ENCODE data around the gene CPNE4.

Gene CPNE4

DNA sequence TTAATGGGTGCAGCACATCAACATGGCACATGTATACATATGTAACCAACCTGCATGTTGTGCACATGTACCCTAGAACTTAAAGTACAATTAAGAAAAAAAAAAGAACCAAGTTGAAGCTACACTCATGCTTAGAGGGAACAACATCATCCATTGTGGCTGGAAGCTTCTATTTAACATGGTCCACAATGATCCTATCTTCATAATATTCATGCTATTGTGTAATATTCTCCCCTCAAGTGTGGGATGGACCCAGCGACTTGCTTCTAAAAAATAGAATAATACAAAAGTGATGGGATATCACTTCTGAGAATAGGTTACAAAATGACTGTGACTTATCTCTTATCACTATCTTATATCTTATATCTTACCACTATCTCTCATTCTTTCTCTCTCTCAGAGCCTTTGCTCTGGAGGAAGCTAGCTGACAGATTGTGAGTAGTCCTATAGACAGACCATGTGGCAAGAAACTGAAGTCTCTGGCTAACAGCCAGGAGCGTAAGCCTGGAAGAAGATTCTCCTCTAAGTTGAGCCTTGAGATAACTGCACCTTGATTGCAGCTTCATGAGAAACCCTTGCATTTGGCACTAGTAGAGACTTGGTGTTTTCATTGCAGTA, 333.6 kb downstream of the CPNE4 start:
- DNase-seq (ENCODE audit: low read depth, low spot score): no peak

GRCh38 chr3:131699001-131699400, 335.8 kb downstream of the CPNE4 start:
- DNase-seq (ENCODE audit: low read depth, low spot score): no peak

GRCh38 chr3:131694376-131694775, 340.4 kb downstream of the CPNE4 start:
- DNase-seq (ENCODE audit: low read depth, low spot score): no peak

- DNase-seq (ENCODE audit: low read depth, low spot score): no peak
Observed at GRCh38 chr3:131692356-131692755, 342.5 kb downstream of the CPNE4 start.

DNA sequence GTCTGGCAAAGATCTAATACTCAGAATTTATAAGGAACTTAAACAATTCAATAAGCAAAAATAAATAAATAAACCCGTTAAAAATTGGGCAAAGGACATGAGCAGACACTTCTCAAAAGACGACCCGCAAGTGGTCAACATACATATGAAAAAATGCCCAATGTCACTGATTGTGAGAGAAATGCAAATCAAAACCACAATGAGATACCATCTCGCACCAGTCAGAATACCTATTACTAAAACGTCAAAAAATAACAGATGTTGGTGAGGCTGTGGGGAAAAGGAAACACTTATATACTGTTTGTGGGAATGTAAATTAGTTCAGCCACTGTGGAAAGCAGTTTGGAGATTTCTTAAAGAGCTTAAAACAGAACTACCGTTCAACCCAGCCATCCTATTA, 344.0 kb downstream of the CPNE4 start:
- no peak for DNase-seq (ENCODE audit: low read depth, low spot score)

GRCh38 chr3:131688370-131688769, 346.4 kb downstream of the CPNE4 start:
- no peak for DNase-seq (ENCODE audit: low read depth, low spot score)

DNA sequence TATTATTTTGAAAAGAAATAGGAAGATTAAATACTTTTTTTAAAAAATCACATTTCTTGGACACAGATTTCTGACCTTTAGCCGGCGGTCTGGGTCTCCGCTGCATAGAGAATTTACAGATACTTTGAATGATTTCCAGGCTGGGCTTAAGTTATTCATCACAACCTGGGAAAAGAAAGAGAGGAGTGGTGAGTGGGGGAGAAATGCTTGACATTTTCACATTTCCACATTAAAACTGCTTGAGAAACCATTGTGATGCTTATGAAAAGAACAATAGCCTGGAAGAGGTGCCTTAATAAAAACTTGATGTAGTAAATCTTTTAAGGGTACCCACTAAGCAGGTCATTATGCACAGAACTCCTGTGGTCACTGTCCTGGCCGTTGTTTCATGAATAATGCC, 365.2 kb downstream of the CPNE4 start:
- no peak for DNase-seq (ENCODE audit: low read depth, low spot score)

DNA sequence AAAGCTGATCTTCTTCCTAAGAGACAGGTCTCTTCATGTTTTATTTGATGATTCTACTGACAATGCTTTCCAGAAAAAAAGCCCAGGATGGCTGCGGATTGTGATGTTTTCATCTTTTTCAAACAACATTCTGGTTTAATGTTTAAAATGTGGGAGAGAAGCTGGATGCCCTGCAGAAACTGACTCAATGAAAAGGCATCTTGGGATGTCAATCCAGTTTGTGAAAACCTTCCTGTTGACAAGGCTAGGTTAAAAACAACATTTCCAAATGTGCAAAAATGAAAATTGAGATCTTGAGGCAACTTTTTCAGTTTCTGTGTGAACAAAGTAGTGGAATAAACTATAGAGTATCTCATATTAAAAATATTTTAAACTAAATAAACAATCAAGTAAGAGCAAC, 376.0 kb downstream of the CPNE4 start:
- DNase-seq (ENCODE audit: low read depth, low spot score): no peak

- no peak for DNase-seq (ENCODE audit: low read depth, low spot score)
Observed at GRCh38 chr3:131658115-131658514, 376.7 kb downstream of the CPNE4 start.

GRCh38 chr3:131655070-131655690, 379.6 kb downstream of the CPNE4 start:
- DNase-seq (ENCODE audit: low read depth, low spot score): no peak

DNA sequence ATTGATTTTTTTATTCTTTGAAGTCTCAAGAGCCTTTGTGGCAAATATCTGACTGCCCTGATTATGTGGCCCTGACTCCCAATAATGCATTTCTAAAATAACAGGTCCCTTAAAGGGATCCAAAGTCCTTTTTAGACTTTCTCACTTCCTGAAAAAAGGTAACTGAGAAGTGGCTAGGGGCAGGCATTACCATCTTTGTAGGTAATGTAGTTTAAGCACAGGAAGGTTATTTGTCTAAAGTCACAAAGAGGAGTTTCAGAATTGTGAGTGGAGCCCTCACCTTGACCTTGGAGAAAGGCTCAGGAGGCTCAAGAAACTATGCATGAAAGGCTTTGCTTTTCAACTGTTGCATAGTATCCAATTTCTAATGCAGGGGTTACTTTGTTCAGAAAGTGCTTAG, 389.2 kb downstream of the CPNE4 start:
- DNase-seq (ENCODE audit: low read depth, low spot score): no peak

GRCh38 chr3:131636266-131636775, 398.5 kb downstream of the CPNE4 start:
- DNase-seq (ENCODE audit: low read depth, low spot score): no peak

DNA sequence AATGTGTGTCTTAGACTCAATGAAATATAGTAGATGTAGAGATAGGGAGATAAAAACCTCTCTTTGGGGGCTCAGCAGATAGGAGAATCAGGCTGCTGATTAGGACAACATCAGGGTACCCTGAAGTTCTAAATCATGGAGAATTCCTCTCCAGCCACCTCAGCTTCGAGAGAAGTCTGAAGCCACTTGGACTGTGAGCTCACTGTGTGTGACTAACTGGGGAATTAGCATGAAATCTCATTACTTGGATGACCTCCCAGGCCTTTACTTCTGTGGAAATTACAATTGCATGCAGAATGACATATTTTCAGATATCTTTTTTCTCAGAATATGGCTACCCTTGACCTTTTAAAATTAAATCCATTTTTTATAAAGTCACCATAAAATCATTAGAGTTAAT, 404.0 kb downstream of the CPNE4 start:
- DNase-seq (ENCODE audit: low read depth, low spot score): no peak

DNA sequence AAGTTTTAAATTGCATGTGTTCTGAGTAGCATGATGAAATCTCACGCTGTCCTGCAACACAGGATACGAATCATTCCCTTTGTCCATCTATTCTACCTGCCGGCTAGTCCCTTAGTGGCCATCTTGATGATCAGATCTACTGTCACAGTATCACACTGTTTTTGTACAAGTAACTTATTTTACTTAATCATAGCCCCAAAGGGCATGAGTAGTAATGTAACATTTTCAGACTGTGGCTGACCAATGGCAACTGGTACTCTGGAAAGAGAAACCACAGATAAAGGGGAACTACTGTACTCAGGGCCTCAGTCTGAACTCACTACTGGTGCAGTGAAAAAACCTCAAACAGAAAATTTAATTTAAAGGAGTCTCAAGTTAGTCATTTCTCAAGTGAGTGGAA, 404.7 kb downstream of the CPNE4 start:
- no peak for DNase-seq (ENCODE audit: low read depth, low spot score)

GRCh38 chr3:131623431-131623830, 411.4 kb downstream of the CPNE4 start:
- no peak for DNase-seq (ENCODE audit: low read depth, low spot score)

GRCh38 chr3:131622726-131623125, 412.1 kb downstream of the CPNE4 start:
- DNase-seq (ENCODE audit: low read depth, low spot score): no peak

GRCh38 chr3:131620977-131621376, 413.8 kb downstream of the CPNE4 start:
- no peak for DNase-seq (ENCODE audit: low read depth, low spot score)

GRCh38 chr3:131619821-131620220, 415.0 kb downstream of the CPNE4 start:
- no peak for DNase-seq (ENCODE audit: low read depth, low spot score)

- DNase-seq (ENCODE audit: low read depth, low spot score): no peak
Observed at GRCh38 chr3:131616719-131617118, 418.1 kb downstream of the CPNE4 start.

DNA sequence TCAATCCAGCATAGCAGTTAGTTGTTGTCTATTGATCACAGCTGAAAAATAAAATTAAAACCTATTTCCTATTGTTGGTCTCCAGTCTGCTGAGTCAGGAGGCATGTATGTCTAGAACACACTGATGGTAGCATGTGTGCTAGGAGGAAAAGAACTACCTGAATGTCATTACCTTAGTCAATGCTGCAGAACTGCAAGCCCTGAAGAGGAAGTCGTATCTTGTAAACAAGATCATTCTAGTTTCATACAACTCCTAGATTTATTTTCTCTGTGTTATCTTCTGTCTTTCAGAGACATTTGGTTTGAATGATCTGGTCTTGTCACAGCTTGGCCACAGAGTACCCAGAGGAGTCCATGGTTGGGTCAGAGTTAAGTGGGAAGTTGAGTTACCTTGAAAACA, 422.1 kb downstream of the CPNE4 start:
- no peak for DNase-seq (ENCODE audit: low read depth, low spot score)

DNA sequence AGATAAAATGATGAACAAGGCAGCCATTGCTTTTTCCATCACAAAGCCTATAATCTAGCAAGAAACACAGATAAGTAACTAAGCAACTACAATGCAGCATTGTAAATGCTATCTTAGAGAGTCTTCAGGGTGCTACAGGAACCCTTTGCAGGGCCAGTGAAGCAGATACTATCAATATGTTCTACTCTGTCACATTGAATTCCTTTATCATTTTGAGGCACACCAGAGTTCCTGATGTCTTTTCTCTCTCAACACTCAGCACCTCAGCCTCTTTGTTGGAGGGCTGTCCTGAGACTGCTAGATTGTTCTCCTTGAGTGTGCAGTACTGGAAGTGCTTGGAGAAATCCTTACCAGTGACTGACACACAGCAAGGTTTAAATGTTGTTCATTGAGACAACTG, 424.6 kb downstream of the CPNE4 start:
- no peak for DNase-seq (ENCODE audit: low read depth, low spot score)

DNA sequence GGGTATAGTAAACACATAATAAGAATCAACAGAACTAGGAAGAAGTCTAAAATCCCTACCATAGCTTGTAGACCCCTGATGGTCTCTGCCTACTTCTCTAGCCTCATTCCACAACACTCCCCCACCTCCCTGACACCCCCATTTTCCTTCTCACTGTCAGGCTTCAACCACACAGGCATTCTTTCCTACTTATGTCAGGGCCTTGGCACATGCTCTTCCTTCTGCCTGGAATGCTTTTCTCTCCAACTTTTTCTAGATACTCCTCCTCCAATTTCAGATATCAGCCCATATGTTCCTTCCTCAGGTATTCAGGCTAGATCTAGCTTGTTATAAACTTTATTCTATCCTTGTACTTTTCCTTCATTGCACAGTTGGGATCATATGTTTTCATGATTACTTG, 426.1 kb downstream of the CPNE4 start:
- no peak for DNase-seq (ENCODE audit: low read depth, low spot score)

- DNase-seq (ENCODE audit: low read depth, low spot score): no peak
Observed at GRCh38 chr3:131608296-131608695, 426.5 kb downstream of the CPNE4 start.

GRCh38 chr3:131605916-131606315, 428.9 kb downstream of the CPNE4 start:
- DNase-seq (ENCODE audit: low read depth, low spot score): no peak
